Neural progenitor cell (in vitro differentiated cells): ENCODE data around the gene HPSE2. TPM values are rescaled to one million over a fixed set of nuclear protein-coding genes. Genes with fewer than 3 reads are reported as not detected.

ENCODE experiments used
- DNase-seq: peaks from one replicate; pipeline ENCODE4 v3.0.0-alpha.2; 2016; ENCODE audit warnings: low spot score
- H2AFZ ChIP-seq: fragments of 200-600 bp; sonication (generic); replicated peaks from 2 replicates; pipeline ENCODE4 v1.6.1; 2016; ENCODE audit warnings: antibody characterized with exemption
- H3F3A ChIP-seq: fragments of 200-600 bp; sonication (generic); 2 replicates; pipeline ENCODE4 v1.6.1; 2016; ENCODE audit warnings: antibody characterized with exemption, low read depth
- H3K27ac ChIP-seq: fragments of 200-600 bp; sonication (generic); 2 replicates; pipeline ENCODE4 v1.5.1; 2016; ENCODE audit warnings: mild to moderate bottlenecking
- H3K27me3 ChIP-seq: fragments of 200-600 bp; sonication (generic); 2 replicates; pipeline ENCODE4 v1.6.1; 2016; ENCODE audit warnings: mild to moderate bottlenecking, moderate library complexity
- H3K36me3 ChIP-seq: fragments of 200-600 bp; sonication (generic); 2 replicates; pipeline ENCODE4 v1.5.1; 2016
- H3K4me1 ChIP-seq: fragments of 200-600 bp; sonication (generic); 2 replicates; pipeline ENCODE4 v1.6.1; 2016; ENCODE audit warnings: mixed run types
- H3K4me2 ChIP-seq: fragments of 200-600 bp; sonication (generic); 2 replicates; pipeline ENCODE4 v1.6.1; 2016
- H3K4me3 ChIP-seq: fragments of 200-600 bp; sonication (generic); 2 replicates; pipeline ENCODE4 v1.5.1; 2016
- H3K79me2 ChIP-seq: fragments of 200-600 bp; sonication (generic); 2 replicates; pipeline ENCODE4 v1.6.1; 2016; ENCODE audit warnings: low read depth
- H3K9ac ChIP-seq: fragments of 200-600 bp; sonication (generic); 2 replicates; pipeline ENCODE4 v1.6.1; 2016
- H3K9me3 ChIP-seq: fragments of 200-600 bp; sonication (generic); 2 replicates; pipeline ENCODE4 v1.5.1; 2016; ENCODE audit warnings: low read depth
- H4K20me1 ChIP-seq: fragments of 200-600 bp; sonication (generic); 2 replicates; pipeline ENCODE4 v1.6.1; 2016; ENCODE audit warnings: low read depth
- H3K27ac Mint-ChIP-seq: 3 replicates; pipeline ENCODE4 v1.8.0; 2021; ENCODE audit warnings: mixed read lengths
- H3K27me3 Mint-ChIP-seq: 2 replicates; pipeline ENCODE4 v1.8.0; 2022; ENCODE audit warnings: low read depth, mild to moderate bottlenecking, inconsistent platforms, moderate library complexity, mixed read lengths; ENCODE audit not compliant: insufficient read depth
- H3K36me3 Mint-ChIP-seq: 3 replicates; pipeline ENCODE4 v1.8.0; 2021; ENCODE audit warnings: mixed read lengths
- H3K4me1 Mint-ChIP-seq: 3 replicates; pipeline ENCODE4 v1.8.0; 2021; ENCODE audit warnings: mixed read lengths
- H3K4me3 Mint-ChIP-seq: 3 replicates; pipeline ENCODE4 v1.8.0; 2021; ENCODE audit warnings: mild to moderate bottlenecking, moderate library complexity, mixed read lengths
- H3K9me3 Mint-ChIP-seq: 3 replicates; pipeline ENCODE4 v1.8.0; 2020; ENCODE audit warnings: mixed read lengths
- EZH2 ChIP-seq: fragments of 200-600 bp; sonication (generic); IDR thresholded peaks from 2 replicates; pipeline ENCODE4 v1.6.1; 2017; ENCODE audit warnings: antibody characterized with exemption, mild to moderate bottlenecking, moderate library complexity
- EZH2phosphoT487 ChIP-seq: fragments of 200-600 bp; sonication (generic); IDR thresholded peaks from 2 replicates; pipeline ENCODE4 v1.6.1; 2017; ENCODE audit warnings: antibody characterized with exemption
- total RNA-seq: library from RNA; depleted of rRNA; stranded (reverse); fragments of >200 nt; gene quantifications from 2 replicates; pipeline ENCODE4 v1.2.3, GENCODE V29; 2015; ENCODE audit warnings: low replicate concordance
- TF ChIP-seq, protein P1 (sequence below): fragments of 200-600 bp; sonication (generic); IDR thresholded peaks from 2 replicates; pipeline ENCODE4 v1.5.1; 2017; ENCODE audit warnings: antibody characterized with exemption, mild to moderate bottlenecking

HPSE2 gene
- total RNA-seq, 1 donor from 2014 or later = 3.4 TPM

DNA sequence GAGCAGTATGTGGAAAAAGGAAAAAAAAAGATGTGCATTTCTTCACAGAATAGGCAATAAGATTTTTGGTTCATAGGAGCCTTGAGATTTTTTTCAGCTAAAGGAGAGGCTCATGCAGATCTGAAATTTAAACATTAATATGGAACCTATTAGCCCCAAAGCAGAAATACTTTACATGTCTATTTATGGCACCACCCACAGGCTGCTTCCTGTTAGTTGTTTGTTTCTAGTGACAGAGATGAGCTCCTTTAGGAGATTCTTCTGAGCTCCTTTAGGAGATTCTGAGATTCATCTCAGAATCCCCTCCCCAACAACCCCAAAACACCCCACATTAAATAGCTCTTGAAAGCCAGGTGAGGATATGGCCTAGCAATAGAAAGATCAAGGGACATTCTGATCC, 761.0 kb downstream of the HPSE2 start:
- Mint-ChIP-seq H3K27me3 (peaks cover 7% of the 10 kb centered on the region), H3K27ac (no peak overlapping the region), H3K36me3 (no peaks in the 10 kb centered on the region), H3K4me1 (peaks cover 39% of the 10 kb centered on the region), H3K9me3 (peaks cover 3% of the 10 kb centered on the region), H3K4me3 (no peak overlapping the region)
- Histone ChIP-seq H3K36me3 (no peaks in the 10 kb centered on the region), H3K9me3 (no peaks in the 10 kb centered on the region), H3K4me3 (no peak overlapping the region), H3K4me2 (no peak overlapping the region), H3K27me3 (peaks cover 35% of the 10 kb centered on the region), H2AFZ (no peak overlapping the region), H3F3A (peaks cover 9% of the 10 kb centered on the region), H4K20me1 (no peaks in the 10 kb centered on the region), H3K4me1 (peaks cover 25% of the 10 kb centered on the region), H3K9ac (no peak overlapping the region), H3K27ac (no peak overlapping the region), H3K79me2 (no peaks in the 10 kb centered on the region)
- TF ChIP-seq EZH2 = no peak
- TF ChIP-seq EZH2phosphoT487 = no peak
- DNase-seq = no peak

DNA sequence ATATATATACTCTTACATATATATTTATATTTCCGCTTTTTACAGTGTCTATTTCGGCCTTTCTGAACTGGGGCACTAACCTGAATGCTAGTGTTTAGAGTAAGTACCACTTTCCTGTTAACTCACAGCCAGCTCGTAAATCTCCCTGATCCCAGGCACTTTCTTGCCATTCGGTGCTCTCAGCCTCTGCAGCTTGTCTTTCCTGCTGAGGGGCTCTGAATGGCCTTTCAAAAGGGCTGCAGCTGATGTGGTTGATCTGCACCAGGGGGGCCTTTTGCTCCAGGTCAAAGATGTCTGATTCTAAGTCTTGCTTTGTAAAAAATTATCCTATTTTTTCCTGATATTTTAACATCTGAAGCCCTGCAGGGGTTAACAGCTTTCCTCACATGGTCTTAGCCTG, 763.5 kb downstream of the HPSE2 start:
- DNase-seq = peak; percentile 78
- H3K4me3 Mint-ChIP-seq = no peak overlapping the region
- H3K4me1 Mint-ChIP-seq = peaks cover 47% of the 10 kb centered on the region
- TF ChIP-seq, protein P1, sequence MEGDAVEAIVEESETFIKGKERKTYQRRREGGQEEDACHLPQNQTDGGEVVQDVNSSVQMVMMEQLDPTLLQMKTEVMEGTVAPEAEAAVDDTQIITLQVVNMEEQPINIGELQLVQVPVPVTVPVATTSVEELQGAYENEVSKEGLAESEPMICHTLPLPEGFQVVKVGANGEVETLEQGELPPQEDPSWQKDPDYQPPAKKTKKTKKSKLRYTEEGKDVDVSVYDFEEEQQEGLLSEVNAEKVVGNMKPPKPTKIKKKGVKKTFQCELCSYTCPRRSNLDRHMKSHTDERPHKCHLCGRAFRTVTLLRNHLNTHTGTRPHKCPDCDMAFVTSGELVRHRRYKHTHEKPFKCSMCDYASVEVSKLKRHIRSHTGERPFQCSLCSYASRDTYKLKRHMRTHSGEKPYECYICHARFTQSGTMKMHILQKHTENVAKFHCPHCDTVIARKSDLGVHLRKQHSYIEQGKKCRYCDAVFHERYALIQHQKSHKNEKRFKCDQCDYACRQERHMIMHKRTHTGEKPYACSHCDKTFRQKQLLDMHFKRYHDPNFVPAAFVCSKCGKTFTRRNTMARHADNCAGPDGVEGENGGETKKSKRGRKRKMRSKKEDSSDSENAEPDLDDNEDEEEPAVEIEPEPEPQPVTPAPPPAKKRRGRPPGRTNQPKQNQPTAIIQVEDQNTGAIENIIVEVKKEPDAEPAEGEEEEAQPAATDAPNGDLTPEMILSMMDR = no peak
- TF ChIP-seq EZH2phosphoT487 (no peak), EZH2 (no peak)
- Histone ChIP-seq H3K4me1 (peaks cover 31% of the 10 kb centered on the region), H3F3A (peaks cover 9% of the 10 kb centered on the region), H4K20me1 (no peaks in the 10 kb centered on the region), H3K36me3 (no peaks in the 10 kb centered on the region), H3K9me3 (no peaks in the 10 kb centered on the region), H2AFZ (no peak overlapping the region), H3K9ac (no peak overlapping the region), H3K27ac (no peak overlapping the region), H3K79me2 (no peaks in the 10 kb centered on the region), H3K4me3 (no peak overlapping the region), H3K27me3 (peaks cover 55% of the 10 kb centered on the region), H3K4me2 (peak overlapping the region; percentile 32)
- H3K36me3 Mint-ChIP-seq = no peaks in the 10 kb centered on the region
- peaks cover 7% of the 10 kb centered on the region for H3K27me3 Mint-ChIP-seq
- H3K9me3 Mint-ChIP-seq = no peaks in the 10 kb centered on the region
- H3K27ac Mint-ChIP-seq = no peak overlapping the region

DNA sequence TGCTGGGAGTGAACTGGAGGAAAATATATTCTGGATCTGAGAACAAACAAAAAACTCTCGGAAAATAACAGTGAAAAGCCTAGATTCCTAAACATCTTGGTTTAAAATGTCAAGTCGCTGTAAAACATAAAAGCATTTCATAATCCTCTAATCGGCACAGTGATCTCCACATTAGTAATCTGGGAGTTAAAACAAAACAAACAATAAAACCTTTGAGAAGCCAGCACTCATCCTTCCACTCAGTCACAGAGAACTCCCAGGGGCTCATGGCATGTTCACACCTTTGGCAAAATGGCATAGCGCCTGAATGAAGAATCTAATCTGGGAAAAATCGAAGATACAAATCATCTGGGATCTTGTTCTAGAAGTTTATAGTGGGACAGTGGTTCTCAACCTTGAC, 764.8 kb downstream of the HPSE2 start:
- Mint-ChIP-seq H3K4me3 (no peak overlapping the region), H3K27ac (no peak overlapping the region), H3K36me3 (no peaks in the 10 kb centered on the region), H3K9me3 (no peaks in the 10 kb centered on the region), H3K4me1 (peaks cover 53% of the 10 kb centered on the region), H3K27me3 (peaks cover 7% of the 10 kb centered on the region)
- TF ChIP-seq, protein P1 = no peak
- TF ChIP-seq EZH2phosphoT487 = no peak
- no peak for TF ChIP-seq EZH2
- Histone ChIP-seq H3K9me3 (no peaks in the 10 kb centered on the region), H3F3A (peaks cover 9% of the 10 kb centered on the region), H3K4me3 (no peak overlapping the region), H2AFZ (no peak overlapping the region), H3K4me1 (peaks cover 34% of the 10 kb centered on the region), H4K20me1 (no peaks in the 10 kb centered on the region), H3K27ac (no peak overlapping the region), H3K9ac (no peak overlapping the region), H3K79me2 (no peaks in the 10 kb centered on the region), H3K36me3 (no peaks in the 10 kb centered on the region), H3K27me3 (peaks cover 55% of the 10 kb centered on the region), H3K4me2 (no peak overlapping the region)
- no peak for DNase-seq

DNA sequence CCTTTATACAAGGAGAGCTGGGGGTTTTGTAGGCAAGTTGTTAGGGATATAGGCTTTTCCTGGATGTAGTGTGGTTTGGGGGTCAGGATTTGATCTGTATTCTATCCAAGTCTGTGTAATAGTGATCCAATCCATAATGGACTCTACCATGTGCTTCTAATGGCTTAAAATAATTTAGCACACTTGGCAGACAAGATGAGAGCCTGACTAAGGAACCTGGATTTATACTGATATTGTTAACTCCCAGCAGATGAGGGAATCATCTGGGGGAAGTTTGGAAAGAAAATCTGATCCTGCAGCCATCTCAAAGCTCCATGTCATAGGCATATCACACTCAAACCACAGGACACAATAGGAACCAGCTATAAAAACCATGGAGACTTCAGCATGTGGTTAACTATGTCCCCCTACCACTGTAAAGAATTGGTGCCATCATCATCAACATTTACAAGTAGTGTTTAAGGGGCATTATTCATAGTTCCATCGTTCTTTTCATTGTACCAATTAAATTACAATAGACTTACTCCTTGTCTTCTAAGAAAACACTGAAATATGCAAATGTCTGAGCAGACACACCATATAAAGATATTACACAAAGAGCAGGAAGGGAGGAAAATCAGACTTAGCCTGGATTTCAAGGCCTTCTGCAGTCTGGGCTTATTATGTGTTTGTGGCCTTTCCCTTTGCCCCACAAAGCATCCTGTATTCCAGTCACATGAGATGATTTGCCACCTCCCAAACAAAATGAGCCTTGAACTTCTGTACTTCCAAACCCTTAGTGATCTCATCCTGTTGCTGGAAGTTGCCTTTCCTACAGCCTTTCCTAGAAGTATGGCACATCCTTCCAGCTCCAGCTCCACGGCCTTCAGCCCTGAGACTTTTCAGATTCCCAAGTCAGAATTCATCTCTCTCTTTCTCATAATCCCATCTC, 766.4 kb downstream of the HPSE2 start:
- Histone ChIP-seq H3K36me3 (no peaks in the 10 kb centered on the region), H3K27ac (no peak overlapping the region), H3K27me3 (peaks cover 49% of the 10 kb centered on the region), H3K4me1 (peaks cover 34% of the 10 kb centered on the region), H2AFZ (no peak overlapping the region), H3K9ac (no peak overlapping the region), H4K20me1 (no peaks in the 10 kb centered on the region), H3K9me3 (no peaks in the 10 kb centered on the region), H3K4me2 (no peak overlapping the region), H3F3A (peaks cover 9% of the 10 kb centered on the region), H3K79me2 (no peaks in the 10 kb centered on the region), H3K4me3 (no peak overlapping the region)
- H3K4me3 Mint-ChIP-seq = no peak overlapping the region
- TF ChIP-seq, protein P1 = no peak
- TF ChIP-seq EZH2 (no peak), EZH2phosphoT487 (no peak)
- H3K4me1 Mint-ChIP-seq = peaks cover 53% of the 10 kb centered on the region
- H3K36me3 Mint-ChIP-seq = no peaks in the 10 kb centered on the region
- H3K9me3 Mint-ChIP-seq = no peaks in the 10 kb centered on the region
- peaks cover 7% of the 10 kb centered on the region for H3K27me3 Mint-ChIP-seq
- DNase-seq = no peak
- no peak overlapping the region for H3K27ac Mint-ChIP-seq
